Breast epithelium (tissue), 3 donors: ENCODE results near the gene GPR39.

Source experiments
- POLR2A ChIP-seq: fragments of 450-650 bp; IDR thresholded peaks from one replicate; pipeline ENCODE4 v1.6.1; 2016; ENCODE audit warnings: antibody characterized with exemption, mild to moderate bottlenecking, moderate library complexity
- TF ChIP-seq, protein P1 (sequence below), 3 donors: fragments of 450-650 bp; IDR thresholded peaks; one replicate each; pipeline ENCODE4 v1.5.1; 2016 to 2017; ENCODE audit warnings: antibody characterized with exemption in 3 of 3, mild to moderate bottlenecking in 3 of 3, moderate library complexity in 3 of 3

DNA sequence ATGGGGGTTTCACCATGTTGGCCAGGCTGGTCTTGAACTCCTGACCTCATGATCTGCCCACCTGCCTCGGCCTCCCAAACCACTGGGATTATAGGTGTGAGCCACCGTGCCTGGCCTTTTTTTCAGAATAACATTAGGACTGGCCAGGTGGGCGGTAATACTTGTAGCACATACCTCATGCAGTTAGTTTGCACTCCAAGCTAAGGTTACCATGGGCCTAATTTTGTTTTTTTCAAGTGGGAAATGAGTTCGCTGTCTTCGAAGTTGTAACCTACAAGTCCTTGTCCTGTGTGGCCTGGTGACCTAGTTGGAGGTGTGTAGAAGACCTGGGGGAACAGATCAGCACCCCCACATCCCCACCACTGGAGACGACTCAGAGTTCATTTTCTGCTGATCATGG lies 178.6 kb downstream of the GPR39 start:
- TF ChIP-seq, protein P1, sequence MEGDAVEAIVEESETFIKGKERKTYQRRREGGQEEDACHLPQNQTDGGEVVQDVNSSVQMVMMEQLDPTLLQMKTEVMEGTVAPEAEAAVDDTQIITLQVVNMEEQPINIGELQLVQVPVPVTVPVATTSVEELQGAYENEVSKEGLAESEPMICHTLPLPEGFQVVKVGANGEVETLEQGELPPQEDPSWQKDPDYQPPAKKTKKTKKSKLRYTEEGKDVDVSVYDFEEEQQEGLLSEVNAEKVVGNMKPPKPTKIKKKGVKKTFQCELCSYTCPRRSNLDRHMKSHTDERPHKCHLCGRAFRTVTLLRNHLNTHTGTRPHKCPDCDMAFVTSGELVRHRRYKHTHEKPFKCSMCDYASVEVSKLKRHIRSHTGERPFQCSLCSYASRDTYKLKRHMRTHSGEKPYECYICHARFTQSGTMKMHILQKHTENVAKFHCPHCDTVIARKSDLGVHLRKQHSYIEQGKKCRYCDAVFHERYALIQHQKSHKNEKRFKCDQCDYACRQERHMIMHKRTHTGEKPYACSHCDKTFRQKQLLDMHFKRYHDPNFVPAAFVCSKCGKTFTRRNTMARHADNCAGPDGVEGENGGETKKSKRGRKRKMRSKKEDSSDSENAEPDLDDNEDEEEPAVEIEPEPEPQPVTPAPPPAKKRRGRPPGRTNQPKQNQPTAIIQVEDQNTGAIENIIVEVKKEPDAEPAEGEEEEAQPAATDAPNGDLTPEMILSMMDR (IDR thresholded peaks at IDR 0.05) = no peak
- no peak for TF ChIP-seq POLR2A
